GM10266 (cell line): ENCODE results near the gene NID1.

Experiments used
- DNase-seq: peaks from one replicate; pipeline ENCODE4 v3.0.0; 2012; ENCODE audit errors: extremely low spot score
- TF ChIP-seq, protein P1 (sequence below): IDR thresholded peaks from 2 replicates; pipeline ENCODE4 v1.5.1; 2012; ENCODE audit warnings: mild to moderate bottlenecking, low read depth; ENCODE audit not compliant: control insufficient read depth, insufficient read depth; ENCODE audit errors: missing control alignments

The NID1 gene

DNA sequence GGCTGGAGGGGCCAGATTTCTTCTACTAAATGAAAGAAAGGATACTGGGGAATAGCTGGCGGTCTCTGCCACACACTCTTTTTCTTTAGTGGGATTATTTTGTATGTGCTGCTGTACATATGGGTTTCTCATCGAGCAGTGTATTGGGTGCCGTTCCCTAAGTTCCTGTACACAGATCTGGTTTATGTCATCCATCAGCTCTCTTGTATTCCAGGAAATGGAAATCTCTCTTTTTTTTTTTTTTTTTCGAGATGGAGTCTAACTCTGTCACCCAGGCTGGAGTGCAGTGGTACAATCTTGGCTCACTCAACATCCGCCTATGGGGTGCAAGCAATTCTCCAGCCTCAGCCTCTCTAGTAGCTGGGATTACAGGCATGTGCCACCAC is 27.0 kb upstream of the NID1 start:
- DNase-seq: no peak
- TF ChIP-seq, protein P1, sequence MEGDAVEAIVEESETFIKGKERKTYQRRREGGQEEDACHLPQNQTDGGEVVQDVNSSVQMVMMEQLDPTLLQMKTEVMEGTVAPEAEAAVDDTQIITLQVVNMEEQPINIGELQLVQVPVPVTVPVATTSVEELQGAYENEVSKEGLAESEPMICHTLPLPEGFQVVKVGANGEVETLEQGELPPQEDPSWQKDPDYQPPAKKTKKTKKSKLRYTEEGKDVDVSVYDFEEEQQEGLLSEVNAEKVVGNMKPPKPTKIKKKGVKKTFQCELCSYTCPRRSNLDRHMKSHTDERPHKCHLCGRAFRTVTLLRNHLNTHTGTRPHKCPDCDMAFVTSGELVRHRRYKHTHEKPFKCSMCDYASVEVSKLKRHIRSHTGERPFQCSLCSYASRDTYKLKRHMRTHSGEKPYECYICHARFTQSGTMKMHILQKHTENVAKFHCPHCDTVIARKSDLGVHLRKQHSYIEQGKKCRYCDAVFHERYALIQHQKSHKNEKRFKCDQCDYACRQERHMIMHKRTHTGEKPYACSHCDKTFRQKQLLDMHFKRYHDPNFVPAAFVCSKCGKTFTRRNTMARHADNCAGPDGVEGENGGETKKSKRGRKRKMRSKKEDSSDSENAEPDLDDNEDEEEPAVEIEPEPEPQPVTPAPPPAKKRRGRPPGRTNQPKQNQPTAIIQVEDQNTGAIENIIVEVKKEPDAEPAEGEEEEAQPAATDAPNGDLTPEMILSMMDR: no peak

DNA sequence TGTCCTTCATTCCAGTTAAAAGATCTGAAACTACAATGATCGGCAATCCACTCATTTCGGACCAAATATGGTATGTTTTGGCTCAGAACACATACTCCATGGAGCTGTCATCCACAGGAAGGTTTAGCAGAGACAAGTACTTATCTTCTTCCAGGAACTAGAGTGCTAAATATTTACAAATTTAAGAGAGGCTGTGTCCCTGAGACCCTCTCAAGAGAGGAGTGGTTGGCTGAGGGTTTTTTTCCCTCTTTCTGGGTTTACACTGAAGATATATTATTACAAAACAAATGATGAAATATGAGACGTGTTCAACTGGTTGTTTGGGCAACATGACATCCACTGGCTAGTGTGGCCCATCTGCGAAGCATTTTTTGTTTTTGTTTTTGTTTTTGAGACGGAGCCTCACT is 25.9 kb upstream of the NID1 start:
- DNase-seq: no peak
- TF ChIP-seq, protein P1: no peak

DNA sequence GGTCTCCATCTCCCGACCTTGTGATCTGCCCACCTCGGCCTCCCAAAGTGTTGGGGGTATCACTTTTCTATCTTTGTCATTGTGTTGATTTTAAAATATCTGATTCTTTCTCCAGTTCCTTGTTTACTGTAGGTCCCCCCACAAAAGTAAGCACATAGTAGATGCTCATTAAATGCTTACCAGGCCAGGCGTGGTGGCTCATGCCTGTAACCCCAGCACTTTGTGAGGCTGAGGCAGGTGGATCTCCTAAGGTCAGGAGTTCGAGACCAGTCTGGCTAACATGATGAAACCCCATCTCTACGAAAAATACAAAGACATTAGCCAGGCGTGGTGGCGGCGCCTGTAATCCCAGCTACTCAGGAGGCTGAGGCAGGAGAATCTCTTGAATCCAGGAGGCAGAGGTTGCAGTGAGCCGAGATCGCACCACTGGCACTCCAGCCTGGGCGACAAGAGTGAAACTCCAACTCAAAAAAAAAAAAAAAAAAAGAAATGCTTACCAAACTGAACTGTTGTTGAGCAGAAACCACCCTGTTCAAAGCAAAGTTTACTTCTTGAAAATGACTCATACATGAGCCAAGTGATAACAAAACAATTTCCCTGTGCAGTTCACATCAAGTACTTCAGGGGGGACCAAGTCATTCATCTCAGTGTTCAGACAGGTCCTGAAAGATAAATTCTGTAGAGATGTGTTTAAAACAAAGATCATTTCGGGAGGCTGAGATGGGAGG is 24.3 kb upstream of the NID1 start:
- TF ChIP-seq, protein P1: no peak
- no peak for DNase-seq

DNA sequence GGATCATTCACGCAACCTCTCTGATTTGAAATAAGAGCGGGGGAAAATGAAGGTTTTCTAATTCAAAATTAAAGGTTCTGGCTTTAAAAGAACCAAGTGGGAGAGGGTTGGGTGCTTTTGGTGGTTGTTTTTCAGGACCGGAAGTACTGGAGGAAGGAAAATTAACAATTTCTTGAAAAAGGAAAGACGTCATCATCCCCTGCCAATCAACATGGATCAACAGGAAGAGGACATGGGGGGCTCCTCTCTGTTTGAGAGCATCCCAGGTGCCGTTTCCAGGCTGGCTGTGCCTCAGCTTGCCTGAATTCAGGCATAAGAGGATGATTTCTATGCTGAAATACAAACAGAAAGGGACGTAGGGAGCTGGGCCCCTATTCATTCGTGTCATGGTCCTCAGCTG is 21.6 kb upstream of the NID1 start:
- TF ChIP-seq, protein P1: no peak
- DNase-seq: no peak

DNA sequence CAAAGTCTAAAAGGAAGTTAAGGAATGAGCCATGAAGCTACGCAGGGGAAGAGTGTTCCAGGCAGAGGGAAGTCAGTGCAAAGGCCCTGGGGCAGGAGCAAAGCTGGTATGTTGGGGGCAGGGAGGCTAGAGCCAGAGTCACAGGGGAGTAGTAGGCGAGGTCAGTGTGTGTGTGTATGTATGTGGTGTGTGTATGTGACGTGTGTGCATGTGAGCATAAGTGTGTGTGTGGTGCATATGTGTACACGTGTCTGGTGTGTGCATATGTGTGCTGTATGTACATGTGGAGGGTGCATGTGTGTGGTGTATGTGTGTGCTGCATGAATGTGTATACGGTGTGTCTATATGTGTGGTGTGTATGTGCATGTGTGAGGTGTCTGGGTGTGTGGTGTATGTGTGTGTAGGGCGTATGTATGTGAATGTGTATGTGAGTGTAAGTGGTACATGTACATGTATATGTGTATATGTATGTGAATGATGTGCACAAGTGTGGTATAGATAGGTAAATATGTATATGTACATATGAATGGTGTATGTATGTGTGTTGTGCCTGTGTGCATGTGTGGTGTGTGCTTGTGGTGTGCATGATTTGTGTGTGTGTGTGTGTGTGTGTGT is 20.8 kb upstream of the NID1 start:
- DNase-seq: no peak
- TF ChIP-seq, protein P1: no peak

DNA sequence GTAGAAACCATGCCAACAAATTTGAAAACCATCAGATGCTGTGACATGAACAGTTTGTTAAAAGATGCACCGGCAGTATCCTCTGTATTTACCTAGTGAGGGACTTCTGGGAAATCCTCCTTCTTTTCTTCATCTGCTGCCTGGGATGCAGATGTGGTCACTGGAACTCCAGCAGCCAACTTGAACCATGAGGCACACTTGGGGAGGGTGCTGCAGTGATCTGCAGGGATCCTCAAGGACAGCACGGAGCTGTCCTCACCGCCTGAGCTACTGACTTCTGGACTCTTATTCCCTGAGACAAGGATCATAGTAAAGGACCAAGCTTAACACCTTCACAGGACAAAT is 19.5 kb upstream of the NID1 start:
- TF ChIP-seq, protein P1: no peak
- no peak for DNase-seq

DNA sequence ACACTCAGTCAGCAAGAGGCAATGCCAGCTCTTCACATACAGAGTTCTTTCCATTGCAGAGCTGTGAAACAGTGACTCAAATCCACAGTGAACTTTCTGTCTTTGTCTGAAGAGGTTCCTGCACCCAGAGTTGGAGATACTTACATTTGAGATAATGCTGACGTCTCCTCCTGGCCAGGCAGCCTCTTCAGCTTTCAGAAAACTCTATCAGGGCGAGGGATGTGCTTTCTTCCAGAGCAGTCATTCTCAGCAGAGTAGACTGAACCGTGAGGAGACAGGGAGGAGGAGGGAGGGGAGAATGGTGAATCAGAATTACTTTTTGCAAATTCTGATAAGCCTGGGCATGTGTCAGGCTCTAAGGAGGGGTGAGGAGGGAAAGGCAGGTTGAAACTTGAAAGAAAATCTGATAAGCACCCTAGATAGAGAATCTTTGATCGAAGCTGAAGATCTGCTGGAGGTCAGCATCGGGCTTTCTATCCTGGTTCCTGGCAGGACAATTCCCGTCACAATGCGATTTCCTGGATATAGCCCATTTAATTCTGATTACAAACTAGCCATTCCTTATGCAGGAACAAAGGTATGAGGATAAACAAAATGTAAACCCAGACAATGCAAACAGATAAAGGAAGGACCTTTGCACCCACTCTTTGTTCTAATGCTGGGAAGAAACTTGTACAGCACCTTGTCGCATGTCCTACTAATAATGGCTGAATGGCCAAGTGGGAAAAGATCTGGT is 18.9 kb upstream of the NID1 start:
- DNase-seq: no peak
- TF ChIP-seq, protein P1: no peak
